Left ventricle myocardium inferior (tissue), 1 donor: ENCODE data around the gene CA9. TPM values are rescaled to one million over a fixed set of nuclear protein-coding genes. Genes with fewer than 3 reads are reported as not detected.
A peak's percentile ranks its signal among the peaks of the same experiment; 100 is the strongest.
"Not testable (repeated sequence)": the region's sequence is repeated elsewhere in the genome, so short reads cannot be mapped to it uniquely, and the experiment has no call there.

Experiments used
- DNase-seq: peaks from one replicate; pipeline ENCODE4 v3.0.0-alpha.2; 2020
- H3K27ac ChIP-seq: fragments of 200-600 bp; replicated peaks from 2 replicates; pipeline ENCODE4 v1.8.0; 2021
- H3K27me3 ChIP-seq: fragments of 200-600 bp; 2 replicates; pipeline ENCODE4 v1.8.0; 2021; ENCODE audit warnings: low read depth
- H3K36me3 ChIP-seq: fragments of 200-600 bp; 2 replicates; pipeline ENCODE4 v1.8.0; 2021
- H3K4me1 ChIP-seq: fragments of 200-600 bp; 2 replicates; pipeline ENCODE4 v1.8.0; 2021
- H3K4me3 ChIP-seq: fragments of 200-600 bp; 2 replicates; pipeline ENCODE4 v1.8.0; 2021; ENCODE audit warnings: mild to moderate bottlenecking, moderate library complexity
- H3K9me3 ChIP-seq: fragments of 200-600 bp; replicated peaks from 2 replicates; pipeline ENCODE4 v1.8.0; 2021
- CTCF ChIP-seq: fragments of 200-600 bp; IDR thresholded peaks from 2 replicates; pipeline ENCODE4 v1.8.0; 2021; ENCODE audit warnings: antibody characterized with exemption, mild to moderate bottlenecking, borderline replicate concordance
- intact Hi-C: fragments of 100-400 bp; cut with micrococcal nuclease; formaldehyde crosslinking; loops from one replicate; pipeline ENCODE4 v1.11.0; 2022
- total RNA-seq: library from RNA; stranded (reverse); fragmentation: NEBNext Ultra II Directional; extraction: Animal tissue kit (Norgen Biotek cat#: 25700); gene quantifications from one replicate; pipeline ENCODE4 v1.2.1, GENCODE V29; 2021
- donor health status: DM: no; HTN: yes; CAD: no; lungs with severe emphysema.

Gene CA9
- total RNA-seq, 1 donor from 2014 or later: not detected

DNA sequence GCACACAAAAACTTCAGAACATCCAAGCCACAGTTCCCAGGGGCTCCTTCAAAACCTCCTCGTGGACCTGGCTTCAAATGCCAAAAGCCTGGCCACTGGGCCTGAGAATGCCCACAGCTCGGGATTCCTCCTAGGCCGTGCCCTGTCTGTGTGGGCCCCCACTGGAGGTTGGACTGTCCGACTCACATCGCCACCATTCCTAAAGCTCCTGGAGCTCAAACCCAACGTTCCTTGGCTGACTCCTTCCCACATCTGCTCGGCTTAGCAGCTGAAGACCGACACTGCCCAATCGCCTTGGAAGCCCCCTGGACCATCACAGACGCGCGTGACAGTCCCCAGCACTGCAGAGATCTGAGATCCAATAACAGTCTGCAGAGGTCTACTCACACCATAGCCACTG is 30.7 kb upstream of the CA9 start:
- Histone ChIP-seq H3K27me3 (no peaks in the 10 kb centered on the region), H3K27ac (no peak overlapping the region), H3K9me3 (no peaks in the 10 kb centered on the region), H3K4me3 (no peak overlapping the region), H3K36me3 (no peaks in the 10 kb centered on the region), H3K4me1 (peaks cover 14% of the 10 kb centered on the region)
- intact Hi-C loops: no loop called here
- DNase-seq: no peak
- no peak for TF ChIP-seq CTCF

DNA sequence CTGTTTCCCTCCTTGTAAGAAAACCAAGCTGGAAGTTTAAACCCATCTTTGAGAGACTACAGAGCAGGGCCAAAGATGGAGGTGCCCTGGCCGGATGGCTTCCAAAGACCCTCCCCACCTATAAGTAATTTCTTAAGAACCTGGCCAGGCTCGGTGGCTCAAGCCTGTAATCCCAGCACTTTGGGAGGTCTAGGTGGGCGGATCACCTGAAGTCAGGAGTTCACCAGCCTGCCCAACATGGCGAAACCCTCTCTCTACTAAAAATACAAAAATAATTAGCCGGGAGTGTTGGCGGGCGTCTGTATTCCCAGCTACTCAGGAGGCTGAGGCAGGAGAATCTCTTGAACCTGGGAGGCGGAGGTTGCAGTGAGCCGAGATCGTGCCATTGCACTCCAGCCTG is 28.0 kb upstream of the CA9 start:
- Histone ChIP-seq H3K27ac (peak overlapping the region; percentile 82), H3K4me3 (peak overlapping the region; percentile 78), H3K4me1 (peaks cover 14% of the 10 kb centered on the region)
- not testable (repeated sequence) for H3K9me3 ChIP-seq, H3K27me3 ChIP-seq, H3K36me3 ChIP-seq, DNase-seq
- intact Hi-C loops: loop anchor here (5.0 kb wide), 1 partner anchor 87 kb away; the partner anchor contains the start of genes CREB3 and TLN1

- Histone ChIP-seq H3K9me3 (no peaks in the 10 kb centered on the region), H3K27ac (peak overlapping the region; percentile 82), H3K27me3 (no peaks in the 10 kb centered on the region), H3K4me1 (peaks cover 14% of the 10 kb centered on the region), H3K4me3 (peak overlapping the region; percentile 78), H3K36me3 (no peaks in the 10 kb centered on the region)
- intact Hi-C loops: loop anchor here (5.0 kb wide), 1 partner anchor 86 kb away; the partner anchor contains the start of genes CREB3 and TLN1
- no peak for TF ChIP-seq CTCF
- no peak for DNase-seq
Observed at GRCh38 chr9:35646153-35646532, 27.6 kb upstream of the CA9 start.

GRCh38 chr9:35646533-35647265 is 27.0 kb upstream of the CA9 start:
- H3K27ac ChIP-seq: peak overlapping the region; percentile 82
- H3K27me3 ChIP-seq: no peaks in the 10 kb centered on the region
- intact Hi-C loops: loop anchor here (5.0 kb wide), 1 partner anchor 86 kb away; the partner anchor contains the start of genes CREB3 and TLN1
- H3K4me3 ChIP-seq: peak overlapping the region; percentile 78
- H3K36me3 ChIP-seq: no peaks in the 10 kb centered on the region
- peak; percentile 93 for DNase-seq
- no peaks in the 10 kb centered on the region for H3K9me3 ChIP-seq
- peak; percentile 96 for TF ChIP-seq CTCF
- peaks cover 14% of the 10 kb centered on the region for H3K4me1 ChIP-seq

DNA sequence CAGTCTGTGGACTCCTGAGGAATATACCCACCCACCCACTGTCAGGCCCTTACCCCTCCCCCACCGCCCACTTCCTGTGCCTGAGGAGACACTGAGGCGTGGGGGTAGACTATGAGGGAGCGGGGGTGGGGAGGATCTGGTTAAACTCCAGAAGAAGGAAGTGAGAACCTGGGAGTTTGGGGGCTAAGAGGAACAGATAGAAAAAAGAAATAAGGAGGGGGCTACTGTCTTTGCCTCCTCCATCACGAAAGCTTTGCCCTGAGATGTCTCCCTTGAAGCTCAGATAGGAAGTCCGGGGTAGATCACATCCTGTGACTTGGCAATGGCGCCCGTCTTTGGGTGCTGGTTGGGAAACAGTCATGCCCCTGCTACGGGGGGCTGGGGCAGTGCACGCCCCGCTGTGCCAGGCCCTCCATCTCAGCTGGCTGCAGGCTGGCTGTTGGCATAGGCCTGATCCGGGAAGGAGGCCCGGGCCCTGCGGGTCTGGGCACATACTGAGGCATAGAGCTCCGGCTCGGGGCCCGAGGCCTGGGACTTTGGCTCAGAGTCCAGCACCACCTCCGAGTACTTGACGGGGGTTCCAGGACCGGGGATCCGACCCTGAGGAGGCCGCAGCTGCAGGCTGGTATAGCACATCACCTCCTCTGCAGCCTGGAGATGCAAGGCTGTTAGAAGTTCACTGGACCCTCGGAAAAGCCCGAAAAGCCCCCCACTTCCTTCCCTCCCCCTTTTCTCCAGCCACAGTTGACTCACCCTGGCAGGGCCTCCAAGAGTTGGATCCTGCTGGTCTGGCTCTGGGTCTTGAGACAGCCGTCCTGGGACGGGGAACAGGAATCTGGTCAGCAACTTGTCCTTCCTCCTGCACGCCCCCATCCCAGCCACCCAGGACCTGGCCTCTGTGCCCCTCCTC is 24.0 kb upstream of the CA9 start:
- DNase-seq: no peak
- Histone ChIP-seq H3K36me3 (no peaks in the 10 kb centered on the region), H3K4me3 (no peak overlapping the region), H3K27me3 (no peaks in the 10 kb centered on the region), H3K9me3 (no peaks in the 10 kb centered on the region), H3K4me1 (peaks cover 14% of the 10 kb centered on the region), H3K27ac (no peak overlapping the region)
- intact Hi-C loops: loop anchor here (5.0 kb wide), 1 partner anchor 83 kb away; the partner anchor contains the start of genes CREB3 and TLN1
- TF ChIP-seq CTCF: no peak
